Measurements from ENCODE around the gene C1QTNF1. TPM values are rescaled to one million over a fixed set of nuclear protein-coding genes. Genes with fewer than 3 reads are reported as not detected.

The C1QTNF1 gene
- total and polyA plus RNA-seq, 3 donors from 2014 or later = 9.1 to 22.5 (median 9.8) TPM

GRCh38 chr17:79009397-79010303, 14.3 kb upstream of the C1QTNF1 start, which contains the start of gene CANT1:
CANT1 (minus strand) TSS chr17:79009764; CDS start chr17:78997622, 12,142 bp downstream.
- no peak for TF ChIP-seq POLR2A (IDR thresholded peaks at IDR 0.05)
- TF ChIP-seq, protein P1, sequence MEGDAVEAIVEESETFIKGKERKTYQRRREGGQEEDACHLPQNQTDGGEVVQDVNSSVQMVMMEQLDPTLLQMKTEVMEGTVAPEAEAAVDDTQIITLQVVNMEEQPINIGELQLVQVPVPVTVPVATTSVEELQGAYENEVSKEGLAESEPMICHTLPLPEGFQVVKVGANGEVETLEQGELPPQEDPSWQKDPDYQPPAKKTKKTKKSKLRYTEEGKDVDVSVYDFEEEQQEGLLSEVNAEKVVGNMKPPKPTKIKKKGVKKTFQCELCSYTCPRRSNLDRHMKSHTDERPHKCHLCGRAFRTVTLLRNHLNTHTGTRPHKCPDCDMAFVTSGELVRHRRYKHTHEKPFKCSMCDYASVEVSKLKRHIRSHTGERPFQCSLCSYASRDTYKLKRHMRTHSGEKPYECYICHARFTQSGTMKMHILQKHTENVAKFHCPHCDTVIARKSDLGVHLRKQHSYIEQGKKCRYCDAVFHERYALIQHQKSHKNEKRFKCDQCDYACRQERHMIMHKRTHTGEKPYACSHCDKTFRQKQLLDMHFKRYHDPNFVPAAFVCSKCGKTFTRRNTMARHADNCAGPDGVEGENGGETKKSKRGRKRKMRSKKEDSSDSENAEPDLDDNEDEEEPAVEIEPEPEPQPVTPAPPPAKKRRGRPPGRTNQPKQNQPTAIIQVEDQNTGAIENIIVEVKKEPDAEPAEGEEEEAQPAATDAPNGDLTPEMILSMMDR (IDR thresholded peaks at IDR 0.05) = no peak
- 1% methylated on average over 38 to 48 of the region's 73 CpGs for WGBS, 2 donors
- intact Hi-C loops (cut with DNase I; ENCODE audit: low total_unique reads) = no loop called here

GRCh38 chr17:79010304-79010646, 13.7 kb upstream of the C1QTNF1 start:
- H3K27me3 ChIP-seq = no peaks in the 10 kb centered on the region
- intact Hi-C loops (cut with DNase I; ENCODE audit: low total_unique reads) = no loop called here
- no peaks in the 10 kb centered on the region for H3K36me3 ChIP-seq (ENCODE audit: low read depth, missing control alignments)
- 44 to 54% methylated on average over 7 of the region's 7 CpGs for WGBS, 2 donors
- no peaks in the 10 kb centered on the region for H3K9me3 ChIP-seq
- peak overlapping the region; percentile 82 for H3K27ac ChIP-seq
- H3K4me3 ChIP-seq = peak overlapping the region; percentile 77 to 96
- no peak for DNase-seq
- TF ChIP-seq, protein P1 (IDR thresholded peaks at IDR 0.05) = no peak
- no peak for TF ChIP-seq POLR2A (IDR thresholded peaks at IDR 0.05)
- peaks cover 26% of the 10 kb centered on the region for H3K4me1 ChIP-seq

More at GRCh38 chr17:79009397-79010303, 14.3 kb upstream of the C1QTNF1 start, which contains the start of gene CANT1:
- Histone ChIP-seq H3K27me3 (no peaks in the 10 kb centered on the region), H3K4me3 (peak within 1 kb of the TSS; percentile 77 to 96), H3K4me1 (peaks cover 28% of the 10 kb centered on the region), H3K27ac (peak within 1 kb of the TSS; percentile 82), H3K36me3 (ENCODE audit: low read depth, missing control alignments) (no peaks in the 10 kb centered on the region), H3K9me3 (no peaks in the 10 kb centered on the region)
- DNase-seq = peak; percentile 84

- Histone ChIP-seq H3K36me3 (ENCODE audit: low read depth, missing control alignments) (no peaks in the 10 kb centered on the region), H3K27me3 (no peaks in the 10 kb centered on the region), H3K4me3 (no peak overlapping the region), H3K27ac (no peak overlapping the region), H3K4me1 (peaks cover 15% of the 10 kb centered on the region), H3K9me3 (no peaks in the 10 kb centered on the region)
- intact Hi-C loops (cut with DNase I; ENCODE audit: low total_unique reads) = no loop called here
- TF ChIP-seq POLR2A (IDR thresholded peaks at IDR 0.05) = no peak
- TF ChIP-seq, protein P1 (IDR thresholded peaks at IDR 0.05) = no peak
- no peak for DNase-seq
- 81 to 84% methylated on average over 5 of the region's 5 CpGs for WGBS, 2 donors
These were observed 12.4 kb upstream of the C1QTNF1 start for GRCh38 chr17:79011451-79012147.

DNA sequence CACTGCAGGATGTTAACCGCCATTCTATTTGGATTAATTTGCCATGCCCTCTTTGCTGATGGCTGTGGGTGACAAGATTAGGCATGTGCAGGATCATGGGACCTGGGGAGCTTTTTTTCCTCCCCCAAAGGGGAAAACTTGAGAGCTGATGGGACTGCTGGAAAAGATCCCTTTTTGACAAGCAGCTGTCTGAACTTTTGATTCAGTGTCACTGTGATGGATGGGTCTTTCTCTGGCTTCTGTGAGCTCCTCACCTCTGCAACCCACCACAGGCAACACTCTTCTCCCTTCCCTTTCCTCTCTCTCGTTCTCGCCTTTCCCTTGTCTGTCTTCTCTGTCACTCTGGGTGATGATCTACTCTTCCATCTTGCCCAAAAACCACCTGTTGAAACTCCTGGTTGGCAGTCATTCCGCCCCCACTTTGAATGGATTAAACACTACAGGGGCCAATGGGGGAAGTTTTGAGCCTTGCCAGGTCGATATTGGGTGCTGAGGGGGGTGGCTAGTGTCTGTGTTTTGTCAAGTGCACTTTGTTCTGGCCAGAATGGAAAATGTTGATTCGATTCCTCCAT, 11.3 kb upstream of the C1QTNF1 start:
- 81 to 85% methylated on average over 6 of the region's 6 CpGs for WGBS, 2 donors
- Histone ChIP-seq H3K27me3 (no peaks in the 10 kb centered on the region), H3K9me3 (no peaks in the 10 kb centered on the region), H3K36me3 (ENCODE audit: low read depth, missing control alignments) (no peaks in the 10 kb centered on the region), H3K4me3 (no peak overlapping the region), H3K4me1 (peaks cover 15% of the 10 kb centered on the region), H3K27ac (no peak overlapping the region)
- TF ChIP-seq, protein P1 (IDR thresholded peaks at IDR 0.05) = no peak
- no peak for TF ChIP-seq POLR2A (IDR thresholded peaks at IDR 0.05)
- intact Hi-C loops (cut with DNase I; ENCODE audit: low total_unique reads) = no loop called here
- no peak for DNase-seq

Data from testis (tissue), 3 donors.